Stimulated activated CD8-positive, alpha-beta memory T cell treated with anti-CD3 and anti-CD28 coated beads, Interleukin-15, amount 100 ng/mL, for 4 hours (primary cell): Measurements from ENCODE around the gene HOXB2.

Experiments
- DNase-seq, 2 donors: peaks; one replicate each; pipeline ENCODE4 v3.0.0-alpha.2; 2020; ENCODE audit warnings: low read depth in 2 of 2

The HOXB2 gene

DNA sequence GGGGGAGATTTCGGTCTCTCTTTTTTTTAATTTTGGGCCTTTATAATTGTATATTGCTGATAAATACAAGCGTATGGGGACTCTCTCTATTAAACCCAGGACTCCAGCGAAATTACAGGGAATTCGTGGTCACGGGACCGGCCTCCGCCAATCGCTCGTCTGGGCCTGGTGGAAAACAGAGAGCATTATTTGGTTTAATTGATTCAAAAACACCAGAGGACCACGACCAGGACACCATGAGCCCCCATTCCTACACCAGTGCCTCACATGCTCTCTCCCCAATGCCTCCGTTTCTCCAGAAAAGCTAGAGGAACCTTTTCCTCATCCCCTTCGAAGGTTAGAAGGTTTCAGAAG is at the start of gene HOXB2:
TSS of gene HOXB2 (minus strand) at position 88 of the 354 bp plus-strand sequence. CDS start 198 bp downstream, outside the sequence.
- no peak for DNase-seq

DNA sequence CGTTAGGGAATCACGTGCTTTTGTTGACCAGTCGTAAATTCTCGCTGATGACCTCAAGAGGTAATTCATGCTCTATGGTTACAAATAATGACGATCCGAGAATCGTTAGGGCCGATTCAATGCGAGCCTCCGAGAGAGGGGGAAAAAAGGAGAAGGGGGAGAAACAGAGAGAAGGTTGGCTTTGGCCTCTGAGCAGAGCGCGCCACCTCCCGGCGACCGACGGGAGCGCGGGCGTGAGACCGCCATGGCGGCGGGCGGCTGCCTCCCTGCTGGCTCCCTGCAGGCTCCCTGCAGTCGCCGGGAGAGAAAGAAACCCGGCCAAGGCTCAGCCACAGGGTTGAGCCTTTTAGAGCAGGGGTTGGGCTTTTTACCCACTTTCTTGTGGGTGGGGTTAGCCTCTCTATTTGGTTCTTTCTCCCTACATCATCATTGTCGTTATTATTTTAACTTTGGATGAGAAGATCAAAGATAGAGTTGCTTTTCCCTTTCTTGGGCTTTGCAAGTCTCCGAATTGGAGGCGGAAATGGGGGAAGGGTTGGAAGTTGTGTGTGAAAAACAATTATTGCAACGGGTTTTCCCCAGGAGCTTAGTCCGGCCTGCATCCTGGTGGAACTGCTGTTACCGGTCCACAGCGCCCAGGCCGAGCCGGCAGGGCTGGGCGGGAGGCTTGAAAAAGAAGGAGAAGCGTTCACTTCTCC is 49.1 kb upstream of the HOXB2 start:
- DNase-seq: peak; percentile 45 to 51

DNA sequence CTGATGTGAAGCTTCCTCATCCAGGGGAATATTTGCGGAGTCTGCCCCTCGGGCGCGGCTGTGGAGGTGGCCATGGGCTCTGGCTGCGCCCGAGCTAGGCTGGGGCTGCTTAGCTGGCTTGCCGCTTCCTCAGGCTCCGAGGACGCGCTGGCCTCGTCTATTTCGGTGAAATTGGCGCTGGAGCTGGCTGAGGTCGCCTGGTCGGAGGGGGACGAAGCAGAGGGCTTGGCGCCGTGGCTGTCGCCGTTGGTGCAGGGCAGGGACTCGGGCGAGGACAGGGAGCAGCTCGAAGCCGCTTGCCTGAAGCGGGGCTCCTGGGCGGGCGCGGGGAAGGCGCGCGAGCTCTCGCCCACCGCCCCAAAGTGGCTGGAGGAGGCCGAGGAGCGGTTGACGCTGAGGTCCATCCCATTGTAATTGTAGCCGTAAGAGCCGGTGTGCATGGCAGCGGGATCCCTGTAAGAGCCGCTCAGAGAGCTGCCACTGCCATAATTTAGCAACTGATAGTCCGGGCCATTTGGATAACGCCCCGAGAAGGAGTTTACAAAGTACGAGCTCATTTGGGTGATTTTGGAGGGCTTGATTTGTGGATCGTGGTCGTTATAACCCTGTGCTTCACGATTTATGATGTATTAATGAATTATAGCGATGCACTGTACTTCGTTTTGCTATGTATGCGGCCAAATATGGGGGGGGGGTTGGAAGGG is 48.4 kb upstream of the HOXB2 start, which contains the start of gene HOXB5:
TSS of gene HOXB5 (minus strand) at position 654 of the 704 bp plus-strand sequence. CDS start at position 557, 97 bp downstream.
- DNase-seq: no peak

DNA sequence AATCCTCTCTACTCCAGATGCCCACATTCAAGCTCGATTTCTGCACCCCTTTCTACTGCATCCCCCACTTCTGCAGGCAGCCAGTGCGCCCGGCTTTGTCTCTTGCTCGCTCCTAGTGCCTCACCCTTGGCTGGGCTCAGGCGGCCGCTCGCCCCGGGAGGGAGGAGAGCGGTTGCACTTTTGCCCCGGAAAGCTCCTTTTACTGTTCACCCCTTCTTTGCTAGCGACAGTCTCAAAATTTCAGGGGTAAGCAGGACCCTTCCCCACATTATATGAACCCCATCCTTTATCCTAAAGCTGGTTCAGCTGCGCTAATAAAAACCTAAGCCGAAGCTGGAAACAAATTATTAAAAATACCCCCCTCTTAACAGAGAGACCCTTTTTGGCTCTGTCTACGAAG is 47.7 kb upstream of the HOXB2 start:
- no peak for DNase-seq

DNA sequence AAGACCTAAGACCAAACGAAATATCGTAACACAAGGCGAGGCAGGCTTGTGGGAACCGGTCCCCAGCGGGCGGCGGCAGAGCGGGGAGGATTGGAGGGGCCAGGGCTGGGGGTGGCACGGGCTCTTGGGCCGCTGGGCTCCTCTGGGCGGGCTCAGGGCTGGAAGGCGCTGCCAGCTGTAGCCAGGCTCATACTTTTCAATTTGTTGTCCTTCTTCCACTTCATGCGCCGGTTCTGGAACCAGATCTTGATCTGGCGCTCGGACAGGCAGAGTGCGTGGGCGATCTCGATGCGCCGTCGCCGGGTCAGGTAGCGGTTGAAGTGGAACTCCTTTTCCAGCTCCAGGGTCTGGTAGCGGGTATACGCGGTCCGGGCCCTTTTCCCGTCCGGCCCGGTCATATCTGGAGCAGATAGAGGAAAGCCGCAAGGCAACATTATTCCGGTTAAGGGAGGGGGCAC is 47.2 kb upstream of the HOXB2 start:
- DNase-seq: no peak

DNA sequence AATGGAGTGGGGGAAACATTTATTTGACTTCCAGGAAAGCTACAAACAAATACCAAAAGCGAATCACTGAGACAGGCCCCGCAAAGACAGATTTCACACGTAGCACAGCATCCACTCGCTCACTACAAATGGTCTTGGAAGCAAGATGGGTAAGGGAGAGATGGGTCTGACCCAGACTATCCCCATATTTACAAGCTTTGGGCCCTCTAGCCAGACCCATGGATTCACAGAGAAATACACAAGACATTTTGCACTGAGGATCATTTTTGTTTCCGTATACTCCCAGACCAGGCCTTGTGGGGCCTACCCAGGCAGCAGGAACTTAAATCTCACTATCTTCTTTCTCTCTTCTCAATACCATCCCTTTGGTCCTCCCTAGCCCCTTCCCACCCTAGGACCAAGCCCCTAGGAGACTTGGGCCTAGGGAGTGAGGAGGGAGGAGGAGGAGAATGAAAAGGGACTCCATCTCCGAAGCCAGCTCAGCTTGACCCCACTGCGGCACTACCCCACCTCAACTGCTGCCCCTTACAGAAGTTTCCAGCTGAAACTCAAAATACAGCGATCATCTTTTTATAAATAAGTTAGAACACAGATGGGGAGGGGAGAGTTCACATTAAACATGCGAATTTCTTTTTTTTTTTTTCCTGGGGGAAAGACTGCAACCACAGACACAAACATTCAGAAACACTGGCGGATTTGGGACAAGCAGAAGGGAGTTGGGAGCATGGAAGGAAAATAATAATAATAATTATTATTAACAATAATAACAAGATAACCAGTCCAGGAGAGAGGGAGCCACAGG is 46.5 kb upstream of the HOXB2 start:
- no peak for DNase-seq

DNA sequence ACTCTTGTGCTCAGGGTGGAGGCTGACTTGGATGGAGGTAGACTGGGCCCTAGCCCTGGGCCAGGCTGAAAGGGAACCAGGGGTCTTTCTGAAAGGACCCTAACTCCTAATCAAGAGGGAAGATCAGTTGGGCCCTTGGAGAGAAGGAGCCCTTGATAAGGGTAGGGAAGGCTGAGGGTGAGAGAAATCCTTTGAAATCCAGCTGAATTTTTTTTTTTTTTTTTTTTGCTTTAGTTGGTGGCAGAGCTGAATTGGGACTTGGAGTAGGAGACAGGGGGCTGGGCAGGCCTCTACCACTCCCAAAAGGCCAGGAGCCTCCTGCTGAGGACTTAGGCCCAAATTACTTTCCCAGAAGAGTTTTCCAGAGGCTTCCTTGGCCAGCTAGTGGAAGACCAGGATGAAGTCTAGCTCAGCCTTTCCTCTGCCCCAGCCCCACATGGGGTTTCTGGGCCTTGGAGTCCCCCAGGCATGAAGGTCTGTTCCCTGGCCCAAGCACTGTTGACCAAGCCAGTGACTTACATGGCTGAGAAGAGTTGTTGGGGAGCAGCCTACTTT is 45.8 kb upstream of the HOXB2 start:
- DNase-seq: no peak

DNA sequence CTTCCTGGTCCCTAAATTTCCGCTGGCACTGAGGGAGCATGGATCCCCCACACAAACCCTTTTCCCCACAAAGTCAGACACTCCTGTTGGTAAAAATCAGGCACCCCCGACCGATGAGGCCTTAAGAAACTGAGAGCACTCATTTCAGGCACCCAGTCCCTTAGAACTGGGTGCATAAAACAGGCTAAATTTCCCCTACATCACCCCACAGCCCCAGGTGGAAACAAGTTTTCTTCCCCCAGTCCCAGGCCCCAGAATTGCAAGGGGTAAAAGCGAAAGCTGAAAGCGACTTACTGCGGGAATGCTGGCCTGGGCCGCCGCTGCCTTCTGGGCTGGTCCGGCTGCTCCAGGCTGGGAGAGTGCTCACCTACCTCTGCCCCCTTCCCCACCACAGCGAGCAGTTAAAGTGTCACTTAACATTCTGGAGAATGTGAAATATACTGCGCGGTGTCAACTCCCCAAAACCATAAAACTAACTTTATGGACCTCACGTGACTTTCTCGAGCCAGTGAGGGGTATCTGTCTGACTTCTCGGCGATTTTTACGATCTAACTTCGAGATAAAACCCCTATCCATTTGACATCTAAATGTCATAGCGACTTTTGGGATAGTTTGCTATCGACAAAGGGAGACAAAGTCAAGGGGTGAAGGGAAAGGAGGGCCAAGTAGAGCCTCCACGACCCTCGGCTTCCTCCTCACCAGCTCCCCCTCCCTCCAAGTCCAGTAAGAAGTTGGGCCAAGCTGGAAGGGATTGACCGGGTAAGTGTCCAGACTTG is 45.1 kb upstream of the HOXB2 start, which contains the start of gene HOXB3:
TSS of gene HOXB3 (minus strand) at position 411 of the 776 bp plus-strand sequence. CDS start 37,767 bp downstream, outside the sequence.
- no peak for DNase-seq

DNA sequence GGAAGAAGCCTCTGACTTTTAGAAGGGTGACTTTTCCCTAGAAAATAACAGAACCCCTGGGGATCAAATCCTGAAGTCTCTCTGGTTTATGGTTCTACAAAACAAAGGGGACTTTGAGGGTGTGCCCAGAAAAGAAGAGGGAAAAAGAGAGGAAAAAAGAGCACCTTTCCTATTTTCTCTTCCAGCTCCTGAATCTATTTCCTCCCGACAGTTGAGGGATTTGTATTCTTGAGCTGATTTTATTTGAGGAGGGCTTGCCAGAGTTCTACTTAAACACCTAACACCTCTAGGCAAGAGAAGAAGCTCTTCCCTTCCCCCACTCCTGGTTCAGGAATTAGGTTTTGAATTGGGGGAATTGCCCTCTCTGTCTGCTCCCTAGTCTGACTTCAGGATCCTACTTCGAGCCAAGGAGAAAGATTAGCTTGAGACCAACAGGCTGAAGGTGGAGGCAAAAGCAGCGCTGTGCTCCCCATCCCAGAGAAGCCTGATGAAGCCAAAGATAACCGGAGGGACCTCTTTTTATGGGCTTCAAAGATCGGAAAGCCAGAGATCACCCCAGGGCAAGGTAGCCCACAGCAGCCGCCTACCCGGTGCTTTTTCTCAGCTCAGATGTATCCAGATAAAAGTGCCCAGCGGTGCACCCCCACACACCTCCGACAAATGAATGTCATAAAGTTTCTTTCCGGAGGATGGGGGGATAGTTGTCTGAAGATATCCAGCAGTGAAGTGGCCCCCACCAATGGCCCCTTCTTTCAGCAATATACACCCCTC is 44.3 kb upstream of the HOXB2 start:
- DNase-seq: no peak

DNA sequence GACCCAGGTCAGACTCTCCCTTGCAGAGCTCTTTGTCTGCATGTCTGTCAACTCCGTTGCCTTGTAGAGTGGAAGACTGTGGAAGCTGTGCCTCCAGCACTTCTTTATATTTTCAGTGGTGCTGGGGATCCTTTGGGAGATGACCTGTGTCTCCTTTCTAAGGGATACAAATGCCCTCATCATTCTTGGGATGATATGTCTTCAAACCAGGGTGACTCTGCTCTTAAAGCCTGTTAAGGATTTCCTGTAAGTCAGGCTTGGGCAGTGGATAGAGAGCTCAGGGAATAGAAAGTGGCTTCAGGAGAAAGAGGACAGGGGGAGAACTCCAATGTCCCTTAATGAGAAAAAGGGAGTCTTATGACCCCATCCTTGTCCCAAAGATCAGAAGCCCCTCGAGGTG is 43.6 kb upstream of the HOXB2 start:
- no peak for DNase-seq

DNA sequence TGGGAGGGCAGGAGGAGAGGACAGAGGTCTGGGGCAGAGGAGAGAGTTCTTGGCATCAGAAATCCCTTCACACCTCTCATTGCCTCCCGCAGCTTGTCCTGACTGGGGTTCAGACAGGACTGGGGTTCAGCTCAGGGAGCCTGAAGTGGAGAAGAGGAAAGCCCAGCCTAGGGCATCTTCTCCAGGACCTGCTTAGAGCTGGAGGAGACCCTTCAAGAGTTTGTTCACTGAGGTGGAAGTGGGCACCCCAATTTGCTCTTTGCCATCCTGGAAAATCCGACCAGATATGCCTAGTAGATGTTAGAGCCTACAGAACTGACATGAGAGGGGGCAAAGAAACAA is 43.1 kb upstream of the HOXB2 start:
- DNase-seq: no peak

DNA sequence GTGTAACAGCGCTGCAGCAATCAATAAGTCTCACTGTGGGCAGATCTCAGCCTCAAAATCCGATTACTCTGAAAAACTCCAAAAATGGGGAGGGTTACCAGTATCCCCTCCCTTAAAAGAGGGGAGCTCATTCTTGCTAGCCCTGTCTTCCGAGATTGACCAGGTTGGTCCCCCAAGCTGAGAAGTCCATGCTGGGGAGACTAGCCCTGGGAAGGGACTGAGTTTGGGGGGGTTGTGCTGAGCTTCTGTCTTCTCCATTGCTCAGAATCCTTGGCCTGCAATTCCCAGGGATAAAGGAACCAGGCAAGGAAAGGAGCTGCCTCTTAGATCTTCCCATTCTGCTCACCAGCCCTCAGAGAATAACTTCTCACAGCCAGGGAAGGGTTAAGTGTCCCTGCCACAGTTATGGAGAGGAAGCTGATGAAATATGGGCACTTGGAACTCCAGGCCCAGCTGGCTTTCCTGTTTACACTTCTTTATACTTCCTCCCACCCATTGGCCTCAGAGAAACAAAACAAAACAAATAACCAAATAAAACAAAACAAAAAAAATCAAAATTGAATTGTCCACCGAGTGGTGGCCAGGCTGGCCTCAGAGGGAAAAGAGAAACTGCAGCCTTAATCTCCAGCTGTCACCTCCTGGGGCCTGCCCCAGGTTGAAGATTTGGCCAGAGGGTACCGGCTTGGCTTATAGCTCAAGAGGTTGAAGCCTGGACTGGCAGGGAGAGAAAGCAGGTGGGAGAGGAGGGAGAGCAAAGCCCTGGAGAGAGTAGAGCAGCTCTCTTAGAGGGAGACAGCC is 42.6 kb upstream of the HOXB2 start:
- no peak for DNase-seq

DNA sequence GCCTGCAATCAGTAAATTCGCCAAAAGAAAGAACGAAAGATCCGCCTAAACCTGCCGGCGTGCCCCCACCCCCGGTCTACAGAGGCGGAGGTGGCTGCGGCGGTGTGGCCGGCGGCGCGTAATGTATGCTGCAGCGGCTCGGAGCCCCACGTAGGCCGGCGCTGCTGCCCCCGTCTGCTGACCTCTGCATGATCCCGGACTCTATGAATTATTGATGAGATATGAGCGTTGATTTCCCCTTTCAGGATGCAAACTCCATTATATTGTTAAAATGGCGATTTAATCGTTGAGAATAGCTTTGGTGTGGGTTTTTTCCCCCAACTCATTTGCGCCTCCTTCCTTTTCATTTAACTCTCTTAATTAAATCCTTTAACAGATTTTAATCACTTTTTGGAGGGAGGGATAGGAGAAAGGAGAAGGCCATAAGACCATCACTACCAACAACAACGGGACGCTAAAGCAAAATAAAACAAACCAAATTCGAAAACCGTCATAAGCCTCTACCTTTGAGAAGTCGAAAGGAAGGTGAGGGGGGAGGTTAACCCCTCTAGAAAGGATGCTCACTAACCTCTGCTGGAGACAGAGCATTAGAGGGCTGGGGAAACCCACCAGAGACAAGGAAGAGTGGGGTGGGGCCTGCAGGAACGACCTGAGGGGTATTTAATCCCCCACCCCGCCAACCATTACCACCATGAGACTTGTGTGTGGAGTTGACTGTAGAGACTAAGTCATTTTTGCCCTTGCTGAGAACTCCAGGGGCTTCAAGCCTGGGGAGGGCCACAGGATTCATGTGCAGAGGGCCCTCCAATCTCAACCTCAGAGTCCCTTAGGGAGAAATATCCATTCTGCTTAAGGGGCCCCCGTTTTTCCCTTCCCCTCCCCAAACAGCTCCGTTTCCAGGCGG is 41.7 kb upstream of the HOXB2 start:
- DNase-seq: no peak

DNA sequence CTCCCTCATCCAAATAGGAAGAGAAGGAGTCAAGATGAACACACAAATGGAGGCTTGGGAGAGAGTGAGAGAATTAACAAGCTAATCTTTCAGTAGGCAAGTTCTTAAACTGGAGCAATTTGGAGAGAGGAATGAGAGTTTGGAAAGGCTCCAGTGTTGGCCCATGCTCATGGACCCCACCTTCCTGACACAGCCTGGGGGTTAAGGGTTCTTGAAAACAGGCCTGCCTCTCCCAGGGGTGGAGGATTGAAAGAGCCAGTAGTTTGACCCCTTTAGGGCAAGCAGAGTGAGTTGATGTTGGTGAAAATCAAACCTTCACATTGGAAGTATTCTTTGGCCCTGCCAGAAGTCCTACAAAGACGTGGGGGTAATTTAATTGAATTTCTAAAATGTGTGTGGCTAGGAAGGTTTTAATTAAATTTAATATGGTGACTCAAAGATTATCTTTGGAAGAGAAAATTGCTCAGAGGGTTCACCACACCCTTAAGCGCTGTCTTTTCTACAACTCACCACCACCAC is 39.4 kb upstream of the HOXB2 start:
- DNase-seq: no peak

DNA sequence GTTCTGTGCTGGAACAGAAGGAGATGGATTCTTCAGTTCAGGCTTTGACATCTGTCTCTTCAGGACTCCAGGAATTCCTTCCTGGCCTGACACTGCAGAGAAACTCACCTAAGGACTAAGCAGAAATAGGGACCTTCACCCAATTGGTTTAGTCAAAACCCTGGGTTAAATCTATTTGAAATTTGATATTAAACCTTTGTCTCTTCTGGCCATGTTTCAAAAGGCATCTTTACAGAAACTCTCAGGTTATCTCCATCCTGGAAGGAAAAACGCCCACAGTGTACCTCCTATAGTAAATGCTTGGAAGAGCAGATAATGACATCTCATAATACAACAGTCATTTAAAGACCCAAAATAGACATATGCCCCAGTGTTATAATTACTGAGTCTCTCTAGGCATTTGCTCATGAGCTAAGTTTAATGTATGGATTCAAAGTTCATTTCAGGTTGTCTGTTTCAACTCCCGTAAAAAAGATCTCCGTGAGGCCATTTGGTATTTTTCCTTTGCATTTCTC is 38.9 kb upstream of the HOXB2 start:
- DNase-seq: no peak

DNA sequence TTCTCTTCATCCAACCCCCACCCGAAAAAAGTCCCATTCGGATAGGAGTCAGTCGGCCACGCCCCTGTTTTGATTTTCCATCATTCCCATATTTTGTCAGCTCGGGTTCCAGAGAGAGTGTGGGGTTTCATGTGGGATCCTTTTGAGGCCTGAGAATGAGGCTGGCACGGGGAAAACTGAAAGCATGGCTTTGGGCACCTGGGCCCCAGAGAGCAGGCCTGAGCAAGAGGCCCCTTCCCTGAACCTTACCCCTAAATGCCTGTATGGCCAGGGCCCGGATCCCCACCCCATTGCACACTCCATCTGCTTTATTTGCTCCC is 37.8 kb upstream of the HOXB2 start:
- DNase-seq: no peak

DNA sequence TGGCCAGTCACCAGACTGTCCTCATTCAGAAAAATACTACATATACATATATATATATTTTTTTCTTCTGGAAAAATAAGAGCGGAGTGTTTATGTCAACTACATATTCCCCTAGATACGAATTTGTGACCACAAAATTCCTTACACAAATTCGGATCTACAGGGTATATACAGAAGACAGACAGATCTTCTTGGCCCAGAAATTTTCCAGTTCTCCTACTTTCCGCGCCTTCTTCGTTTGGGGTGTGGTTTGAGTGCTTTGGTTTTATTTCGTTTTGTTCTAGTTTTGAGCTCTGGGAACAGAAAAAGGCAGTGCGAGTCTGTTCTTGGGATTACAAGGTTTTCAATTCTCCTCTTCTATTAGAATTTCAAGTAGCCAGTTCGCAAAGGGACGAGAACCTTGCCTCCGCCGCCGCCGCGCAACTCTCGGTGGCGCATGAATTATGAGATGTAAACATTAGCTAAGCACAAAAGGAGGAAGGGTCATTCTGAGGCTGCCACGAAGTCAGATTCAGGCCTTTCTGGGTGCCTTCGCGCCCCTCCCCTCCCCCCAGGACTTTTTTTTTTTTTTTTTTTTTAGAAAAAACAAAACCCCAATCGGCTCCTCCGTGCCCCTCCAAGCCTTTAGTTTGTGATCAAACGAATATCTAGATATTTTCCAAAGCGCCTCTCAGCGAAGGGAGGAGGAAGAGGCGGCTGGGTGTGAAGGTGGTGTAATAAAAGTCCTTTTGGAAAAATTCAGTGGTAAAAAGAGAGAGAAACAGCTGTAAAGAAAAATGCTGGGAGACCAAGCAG is 35.0 kb upstream of the HOXB2 start:
- no peak for DNase-seq

DNA sequence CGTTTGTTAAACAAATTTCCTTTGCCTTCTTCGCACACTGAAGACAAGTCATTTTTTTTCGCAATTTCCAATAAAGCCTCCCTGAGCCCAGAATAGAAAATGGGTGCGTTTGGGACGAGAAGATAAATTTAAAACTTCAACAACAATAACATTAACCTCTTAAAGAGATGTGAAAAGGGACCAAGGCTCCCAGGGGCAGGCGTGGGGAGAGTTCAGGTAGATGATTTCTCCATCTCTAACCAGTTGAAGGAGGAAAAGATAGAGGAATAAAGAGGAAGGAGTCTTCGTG is 34.5 kb upstream of the HOXB2 start:
- no peak for DNase-seq
